Ascending aorta (tissue), 2 donors: ENCODE measurements around the gene NTM. TPM values are rescaled to one million over a fixed set of nuclear protein-coding genes. Genes with fewer than 3 reads are reported as not detected.

Source experiments
- DNase-seq, 2 donors: peaks; one replicate each; pipeline ENCODE4 v3.0.0-alpha.2; 2019; ENCODE audit warnings: low spot score in 2 of 2
- H3K27ac ChIP-seq, 2 donors: fragments of 200-600 bp; sonication (generic); one replicate each; pipeline ENCODE4 v1.5.1; 2016 to 2017; ENCODE audit warnings: mild to moderate bottlenecking in 1 of 2
- H3K27me3 ChIP-seq: fragments of 200-600 bp; sonication (generic); one replicate; pipeline ENCODE4 v1.5.1; 2017
- H3K36me3 ChIP-seq, 2 donors: fragments of 200-600 bp; sonication (generic); one replicate each; pipeline ENCODE4 v1.5.1; 2016
- H3K4me1 ChIP-seq, 2 donors: fragments of 200-600 bp; sonication (generic); one replicate each; pipeline ENCODE4 v1.5.1; 2016 to 2017; ENCODE audit warnings: mild to moderate bottlenecking in 1 of 2
- H3K4me3 ChIP-seq, 2 donors: fragments of 200-600 bp; sonication (generic); one replicate each; pipeline ENCODE4 v1.5.1; 2016 to 2017; ENCODE audit warnings: mild to moderate bottlenecking in 1 of 2
- H3K9me3 ChIP-seq, 2 donors: fragments of 200-600 bp; sonication (generic); one replicate each; pipeline ENCODE4 v1.5.1; 2016
- CTCF ChIP-seq, 3 experiments: fragments of 200-600 bp in 2 of 3; fragments of 450-650 bp in 1 of 3; sonication (generic) in 2 of 3; IDR thresholded peaks; one replicate each; pipeline ENCODE4 v1.5.1; 2016 to 2019; ENCODE audit warnings: antibody characterized with exemption in 3 of 3, mild to moderate bottlenecking in 1 of 3, moderate library complexity in 1 of 3
- intact Hi-C: fragments of 100-400 bp; cut with DNase I; formaldehyde crosslinking; loops from one replicate; pipeline ENCODE4 v1.15.1; 2023
- total RNA-seq: library from RNA; depleted of rRNA; stranded (reverse); fragments of >200 nt; gene quantifications from one replicate; pipeline ENCODE4 v1.1.0, GENCODE V29; 2016

The NTM gene
- total RNA-seq, 1 donor from 2014 or later = not detected

GRCh38 chr11:131982154-131982553, 611.7 kb downstream of the NTM start:
- H3K4me3 ChIP-seq = no peak overlapping the region
- H3K36me3 ChIP-seq = no peaks in the 10 kb centered on the region
- DNase-seq = no peak
- H3K27me3 ChIP-seq = no peaks in the 10 kb centered on the region
- H3K4me1 ChIP-seq = no peaks in the 10 kb centered on the region
- H3K27ac ChIP-seq = no peak overlapping the region
- intact Hi-C loops = no loop called here
- TF ChIP-seq CTCF (IDR thresholded peaks at IDR 0.05) = no peak
- H3K9me3 ChIP-seq = no peaks in the 10 kb centered on the region

DNA sequence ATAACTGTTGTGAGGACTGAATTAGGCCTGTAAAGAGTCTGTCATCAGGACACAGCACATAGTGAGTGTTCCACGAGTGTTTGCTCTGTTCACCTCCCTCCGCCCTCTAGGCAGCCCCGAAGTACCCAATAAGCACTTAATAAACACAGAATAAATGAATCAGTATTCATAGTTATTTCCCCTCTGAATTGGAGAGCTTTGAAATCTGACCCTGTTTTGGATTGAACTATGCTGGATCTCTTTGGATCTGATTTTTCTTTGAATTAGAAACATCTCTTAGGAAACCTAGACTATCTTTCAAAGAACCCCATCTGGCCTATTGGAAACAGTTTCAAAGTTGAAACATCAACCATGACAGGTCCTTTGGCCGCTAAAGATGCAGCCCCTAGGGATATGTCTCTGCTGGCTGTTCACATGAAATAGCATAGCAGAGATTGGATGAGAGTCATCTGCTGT, 615.5 kb downstream of the NTM start:
- H3K4me1 ChIP-seq = no peaks in the 10 kb centered on the region
- no peak overlapping the region for H3K4me3 ChIP-seq
- TF ChIP-seq CTCF (IDR thresholded peaks at IDR 0.05) = no peak
- intact Hi-C loops = no loop called here
- H3K9me3 ChIP-seq = no peaks in the 10 kb centered on the region
- H3K27me3 ChIP-seq = no peaks in the 10 kb centered on the region
- DNase-seq = no peak
- H3K27ac ChIP-seq = no peak overlapping the region
- H3K36me3 ChIP-seq = no peaks in the 10 kb centered on the region

DNA sequence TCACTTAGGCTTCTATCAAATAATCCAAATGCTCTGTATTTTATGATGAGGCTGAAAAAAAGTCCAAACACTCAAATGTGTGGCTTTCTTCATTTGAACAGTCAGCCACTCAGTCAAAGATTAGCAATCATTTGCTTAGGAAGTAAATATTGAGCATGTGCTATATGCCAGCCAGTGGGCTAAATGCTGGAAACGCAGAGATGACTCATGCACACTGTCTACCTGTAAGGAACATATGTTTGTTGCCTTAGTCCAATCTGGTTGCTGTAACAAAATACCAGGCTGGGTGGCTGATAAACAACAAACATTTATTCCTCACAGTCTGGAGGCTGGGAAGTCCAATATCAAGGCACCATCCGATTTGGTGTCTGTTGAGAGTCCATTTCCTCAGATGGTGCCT, 617.3 kb downstream of the NTM start:
- DNase-seq = no peak
- intact Hi-C loops = no loop called here
- H3K27me3 ChIP-seq = no peaks in the 10 kb centered on the region
- no peaks in the 10 kb centered on the region for H3K4me1 ChIP-seq
- no peak overlapping the region for H3K4me3 ChIP-seq
- no peaks in the 10 kb centered on the region for H3K9me3 ChIP-seq
- TF ChIP-seq CTCF (IDR thresholded peaks at IDR 0.05) = no peak
- no peak overlapping the region for H3K27ac ChIP-seq
- no peaks in the 10 kb centered on the region for H3K36me3 ChIP-seq

- H3K4me3 ChIP-seq = no peak overlapping the region
These were observed 621.2 kb downstream of the NTM start for GRCh38 chr11:131991606-131992005.

DNA sequence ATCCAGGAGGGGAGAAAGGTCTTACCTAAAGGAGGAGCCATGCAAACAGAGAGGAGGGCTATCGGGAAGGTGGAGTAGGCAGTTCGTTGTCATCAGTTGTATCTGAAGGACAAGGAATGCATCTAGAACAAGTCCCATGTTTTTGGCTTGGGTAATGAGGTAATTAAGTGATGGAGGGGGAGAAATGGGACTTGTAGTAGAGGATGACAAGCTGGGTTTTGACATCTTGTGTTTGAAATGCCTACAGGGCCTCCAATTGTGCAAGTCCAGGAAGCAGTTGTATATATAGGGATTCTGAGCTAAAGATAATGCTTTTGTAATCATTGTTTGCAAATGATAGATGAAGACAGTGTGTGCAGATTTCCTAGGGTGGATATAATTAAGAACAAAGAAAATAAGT, 622.8 kb downstream of the NTM start:
- Histone ChIP-seq H3K27ac (no peak overlapping the region), H3K36me3 (no peaks in the 10 kb centered on the region), H3K4me3 (no peak overlapping the region), H3K9me3 (no peaks in the 10 kb centered on the region), H3K27me3 (no peaks in the 10 kb centered on the region), H3K4me1 (no peaks in the 10 kb centered on the region)
- TF ChIP-seq CTCF (IDR thresholded peaks at IDR 0.05) = no peak
- intact Hi-C loops = no loop called here
- DNase-seq = no peak

More at GRCh38 chr11:131991606-131992005, 621.2 kb downstream of the NTM start:
- Histone ChIP-seq H3K27ac (no peak overlapping the region), H3K36me3 (no peaks in the 10 kb centered on the region), H3K4me1 (no peaks in the 10 kb centered on the region), H3K27me3 (no peaks in the 10 kb centered on the region), H3K9me3 (no peaks in the 10 kb centered on the region)
- no peak for TF ChIP-seq CTCF (IDR thresholded peaks at IDR 0.05)
- no peak for DNase-seq
- intact Hi-C loops = no loop called here

GRCh38 chr11:131998020-131998419, 627.6 kb downstream of the NTM start:
- intact Hi-C loops = no loop called here
- Histone ChIP-seq H3K4me3 (no peak overlapping the region), H3K27ac (no peak overlapping the region), H3K27me3 (no peaks in the 10 kb centered on the region), H3K36me3 (no peaks in the 10 kb centered on the region), H3K4me1 (no peaks in the 10 kb centered on the region), H3K9me3 (no peaks in the 10 kb centered on the region)
- TF ChIP-seq CTCF (IDR thresholded peaks at IDR 0.05) = no peak
- DNase-seq = no peak
